NCI-H1930 (cell line): ENCODE data around the gene MME.
A peak's percentile ranks its signal among the peaks of the same experiment; 100 is the strongest.

Source experiments
- DNase-seq, 2 experiments: peaks; one replicate each; lab custom pipeline; 2025; lab: John Stamatoyannopoulos, UW

MME gene

GRCh38 chr3:155147588-155147987 lies 67.5 kb downstream of the MME start:
- no peak for DNase-seq

GRCh38 chr3:155149494-155149893 lies 69.4 kb downstream of the MME start:
- DNase-seq: no peak

DNA sequence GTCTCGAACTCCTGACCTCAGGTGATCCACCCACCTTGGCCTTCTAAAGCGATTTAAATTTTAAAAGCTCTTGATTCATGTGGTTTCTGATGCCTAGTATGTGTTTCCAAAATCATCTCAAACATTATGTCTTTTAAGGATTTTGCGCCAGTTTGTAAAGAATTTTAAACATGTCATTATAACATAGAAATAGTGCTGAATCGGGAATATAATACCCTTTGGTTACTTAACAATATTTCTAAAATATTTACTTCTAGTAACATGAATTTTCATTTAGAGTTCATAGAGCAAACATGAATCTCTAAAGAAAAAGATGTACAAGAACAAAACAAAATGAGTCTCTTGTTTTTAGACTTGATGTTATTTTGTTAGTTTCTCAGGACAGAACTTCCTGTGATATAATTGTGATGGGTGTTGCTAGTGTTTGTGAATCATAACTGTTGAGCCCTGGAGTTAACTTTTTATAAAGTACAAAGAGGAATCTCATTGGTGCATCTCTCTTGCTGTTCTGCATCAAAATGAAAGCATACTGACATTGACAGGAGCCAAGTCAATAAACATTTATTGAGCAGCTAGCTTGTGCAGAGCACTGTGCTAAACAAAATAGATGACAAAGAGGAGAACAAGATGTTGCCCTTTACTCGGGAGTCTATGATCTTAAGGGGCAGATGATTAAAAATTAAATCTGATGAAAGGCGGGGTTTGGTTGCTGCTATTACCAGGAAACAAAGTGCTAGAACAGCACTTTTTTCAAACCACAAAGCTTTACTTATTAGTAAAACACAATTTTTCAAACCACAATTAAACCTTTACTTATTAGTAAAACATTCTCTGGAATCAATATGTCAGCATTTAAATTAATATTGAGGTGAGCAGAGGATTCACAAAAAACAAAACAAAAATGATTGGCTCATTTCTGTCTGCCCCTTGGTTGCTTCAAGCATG lies 73.4 kb downstream of the MME start:
- DNase-seq: no peak

DNA sequence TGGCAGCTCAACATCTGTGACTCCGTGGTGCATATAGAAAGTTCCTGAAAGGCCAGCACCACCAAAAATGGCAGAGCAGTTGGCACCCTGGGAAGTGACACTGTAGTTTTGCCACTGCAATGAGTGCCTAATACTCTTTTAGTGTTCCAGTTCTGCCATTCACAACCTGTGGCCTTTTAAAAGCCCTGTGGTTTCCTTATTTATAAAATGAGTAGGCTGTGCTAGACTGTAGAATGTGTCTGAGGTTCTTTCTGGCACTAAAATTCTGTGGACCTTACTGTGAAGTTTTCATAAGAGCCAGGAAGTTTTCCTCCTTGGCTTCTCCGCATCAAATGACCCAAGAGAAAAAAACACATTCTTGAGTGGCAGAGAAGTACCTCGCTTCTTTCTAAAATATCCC lies 74.1 kb downstream of the MME start:
- DNase-seq: no peak

- peak in 1 of 2 experiments; percentile 36 for DNase-seq
Measured at GRCh38 chr3:155158346-155159037, 78.4 kb downstream of the MME start.

DNA sequence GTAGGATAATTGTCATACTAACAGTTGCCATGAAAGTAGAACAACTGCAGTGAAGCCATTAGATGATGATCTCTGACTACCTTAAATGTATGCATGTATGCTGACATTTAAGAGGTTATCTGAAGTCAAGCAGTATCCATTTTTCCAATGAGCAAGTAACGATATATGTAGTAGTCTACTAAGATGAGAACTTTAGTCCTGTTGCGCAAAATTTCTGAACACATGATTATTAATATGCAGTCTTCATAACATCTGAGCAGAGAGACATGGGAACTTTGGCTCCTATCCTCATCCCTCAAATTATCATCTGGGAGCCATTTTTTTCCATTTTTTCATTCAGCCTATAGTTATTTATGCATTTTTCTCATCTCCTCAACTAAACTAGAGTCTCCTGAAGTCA lies 79.2 kb downstream of the MME start:
- DNase-seq: no peak

- no peak for DNase-seq
Measured at GRCh38 chr3:155161640-155162292, 81.6 kb downstream of the MME start.

DNA sequence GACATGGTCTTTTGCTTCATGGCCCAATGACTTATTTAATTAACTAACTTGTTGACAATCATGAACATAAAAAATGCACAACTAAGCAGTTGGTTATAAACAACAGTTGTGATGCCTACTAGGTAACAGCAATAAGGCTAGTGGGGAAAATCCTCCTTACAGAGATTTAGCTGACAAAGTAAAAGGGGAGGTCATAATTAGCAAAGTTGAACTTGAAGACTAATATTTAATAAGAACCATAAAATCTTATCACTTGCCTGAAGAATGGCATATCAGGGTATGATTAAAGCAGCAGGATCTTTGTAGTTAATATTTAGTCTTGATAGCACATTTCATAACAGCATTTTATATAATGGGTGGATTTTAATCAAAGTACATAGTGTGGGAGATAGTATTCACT lies 84.2 kb downstream of the MME start:
- no peak for DNase-seq

DNA sequence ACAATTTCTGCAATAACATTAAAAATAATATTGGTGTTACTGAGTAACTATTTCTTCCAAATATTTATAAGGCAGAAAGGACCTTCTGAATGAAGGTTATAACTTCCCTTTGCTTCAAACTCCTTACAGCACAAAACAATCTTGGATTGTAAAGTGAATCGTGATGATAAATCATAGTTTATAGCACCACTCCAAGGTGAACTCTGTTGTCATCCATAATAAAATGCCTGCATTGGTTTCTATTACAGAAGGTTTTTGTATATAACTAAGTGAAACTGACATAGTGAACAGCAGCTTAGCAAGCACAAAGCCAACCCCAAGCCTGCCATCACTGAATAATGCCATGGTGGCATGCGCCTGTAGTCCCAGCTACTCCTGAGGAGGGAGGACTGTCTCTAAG lies 86.3 kb downstream of the MME start:
- no peak for DNase-seq

DNA sequence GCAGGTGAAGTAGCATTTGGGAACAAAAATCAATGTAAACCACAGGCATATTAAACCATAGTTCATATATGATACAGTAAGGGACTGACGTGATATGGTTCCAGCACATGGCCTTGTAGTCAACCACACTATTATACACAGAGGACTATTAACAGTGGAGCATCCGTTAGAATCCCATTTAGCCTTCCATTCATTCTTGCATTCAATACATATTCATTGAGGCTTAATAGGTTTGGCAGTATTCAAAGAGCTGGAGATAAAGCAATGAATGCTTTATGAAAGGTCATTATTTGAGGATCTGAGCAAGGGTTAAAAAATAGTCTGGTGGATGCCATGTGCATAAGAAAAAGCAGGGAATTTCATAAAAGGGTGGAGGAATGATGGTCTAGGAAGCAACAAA lies 89.1 kb downstream of the MME start:
- no peak for DNase-seq

- no peak for DNase-seq
Measured at GRCh38 chr3:155173771-155174170, 93.7 kb downstream of the MME start.

- no peak for DNase-seq
Measured at GRCh38 chr3:155178810-155179436, 98.8 kb downstream of the MME start.

DNA sequence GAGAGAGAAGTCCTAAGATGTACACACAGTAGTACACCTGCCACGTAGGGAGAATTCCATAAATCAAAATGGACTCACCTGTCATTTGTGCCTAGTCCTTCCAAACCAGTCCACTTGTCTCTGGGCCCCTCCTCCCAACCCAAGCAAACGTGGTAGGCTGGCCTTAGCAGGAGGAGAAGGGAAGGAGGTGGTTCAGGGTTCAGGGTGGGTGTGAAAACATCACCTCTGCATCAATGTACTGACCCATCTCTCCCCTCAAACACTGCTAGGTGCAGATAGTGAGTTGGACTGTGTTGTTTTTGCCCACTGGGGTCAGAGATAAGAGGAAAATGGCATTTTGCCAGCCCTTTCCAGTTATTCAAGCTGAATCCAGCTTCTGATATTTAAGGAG lies 99.3 kb downstream of the MME start:
- no peak for DNase-seq

GRCh38 chr3:155179966-155180757 lies 100.0 kb downstream of the MME start:
- no peak for DNase-seq

GRCh38 chr3:155182467-155182866 lies 102.3 kb downstream of the MME start:
- no peak for DNase-seq

DNA sequence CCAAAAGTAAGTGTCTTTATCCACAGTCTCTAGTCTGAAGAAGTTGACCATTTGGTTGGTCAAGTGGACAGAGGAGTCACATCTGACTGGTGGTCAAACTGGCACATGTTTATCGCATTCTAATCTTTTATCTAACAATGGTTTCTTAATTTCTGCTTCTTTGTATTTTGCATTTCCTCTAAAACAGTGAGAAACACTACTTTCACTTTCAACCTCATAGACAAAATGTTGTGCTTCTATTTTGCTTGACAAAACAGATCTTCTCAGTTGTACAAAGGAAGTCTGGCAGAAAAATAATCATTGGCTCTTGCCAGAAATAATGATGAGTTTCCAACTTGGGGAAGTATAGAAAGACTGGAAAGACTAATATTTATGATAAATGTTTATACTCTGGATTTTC lies 103.9 kb downstream of the MME start:
- no peak for DNase-seq

- no peak for DNase-seq
Measured at GRCh38 chr3:155185631-155186071, 105.5 kb downstream of the MME start.

GRCh38 chr3:155188031-155188430 lies 107.9 kb downstream of the MME start:
- no peak for DNase-seq

DNA sequence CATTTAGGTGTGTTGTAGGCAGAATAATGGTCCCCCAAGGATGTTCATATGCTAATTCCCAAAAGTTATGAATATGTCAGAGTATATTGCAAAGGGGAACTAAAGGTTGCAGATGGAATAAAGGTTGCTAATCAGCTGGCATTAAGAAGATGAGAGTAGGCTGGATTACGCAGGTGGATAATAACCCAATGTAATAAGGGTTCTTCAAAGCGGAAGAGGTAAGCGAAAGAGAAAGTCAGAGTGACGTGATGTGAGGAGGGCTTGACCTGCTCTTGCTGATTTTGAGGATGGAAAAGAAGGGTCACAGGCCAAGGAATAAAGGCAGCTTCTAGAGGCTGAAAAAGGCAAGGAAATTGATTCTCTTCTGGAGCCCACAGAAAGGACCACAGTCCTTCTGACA lies 109.4 kb downstream of the MME start:
- no peak for DNase-seq

- DNase-seq: no peak
Measured at GRCh38 chr3:155190691-155191090, 110.6 kb downstream of the MME start.

- no peak for DNase-seq
Measured at GRCh38 chr3:155192957-155193746, 113.0 kb downstream of the MME start.
